Nephron (organoid): ENCODE data around the gene ACACB.

Experiments
- H3K27ac Mint-ChIP-seq, 3 experiments: 2 replicates each; pipeline ENCODE4 v1.8.0; 2020; ENCODE audit warnings: mixed read lengths in 3 of 3, mild to moderate bottlenecking in 2 of 3, moderate library complexity in 1 of 3
- H3K27me3 Mint-ChIP-seq: 2 replicates; pipeline ENCODE4 v1.8.0; 2021; ENCODE audit warnings: low read depth, mild to moderate bottlenecking, moderate library complexity, mixed read lengths
- H3K36me3 Mint-ChIP-seq: 2 replicates; pipeline ENCODE4 v1.8.0; 2020; ENCODE audit warnings: low read depth, mixed read lengths
- H3K4me1 Mint-ChIP-seq: 2 replicates; pipeline ENCODE4 v1.8.0; 2020; ENCODE audit warnings: mixed read lengths
- H3K4me3 Mint-ChIP-seq, 3 experiments: 2 replicates each; pipeline ENCODE4 v1.8.0; 2020; ENCODE audit warnings: mild to moderate bottlenecking in 3 of 3, mixed read lengths in 3 of 3, moderate library complexity in 2 of 3
- H3K9me3 Mint-ChIP-seq: 2 replicates; pipeline ENCODE4 v1.8.0; 2020; ENCODE audit warnings: mixed read lengths
- TF ChIP-seq, protein P1 (sequence below), 3 experiments: fragments of 200-600 bp; sonication (generic); IDR thresholded peaks; one replicate each; pipeline ENCODE4 v1.5.0; 2021; ENCODE audit warnings: antibody characterized with exemption in 3 of 3; ENCODE audit not compliant: unreplicated experiment in 3 of 3

The ACACB gene

DNA sequence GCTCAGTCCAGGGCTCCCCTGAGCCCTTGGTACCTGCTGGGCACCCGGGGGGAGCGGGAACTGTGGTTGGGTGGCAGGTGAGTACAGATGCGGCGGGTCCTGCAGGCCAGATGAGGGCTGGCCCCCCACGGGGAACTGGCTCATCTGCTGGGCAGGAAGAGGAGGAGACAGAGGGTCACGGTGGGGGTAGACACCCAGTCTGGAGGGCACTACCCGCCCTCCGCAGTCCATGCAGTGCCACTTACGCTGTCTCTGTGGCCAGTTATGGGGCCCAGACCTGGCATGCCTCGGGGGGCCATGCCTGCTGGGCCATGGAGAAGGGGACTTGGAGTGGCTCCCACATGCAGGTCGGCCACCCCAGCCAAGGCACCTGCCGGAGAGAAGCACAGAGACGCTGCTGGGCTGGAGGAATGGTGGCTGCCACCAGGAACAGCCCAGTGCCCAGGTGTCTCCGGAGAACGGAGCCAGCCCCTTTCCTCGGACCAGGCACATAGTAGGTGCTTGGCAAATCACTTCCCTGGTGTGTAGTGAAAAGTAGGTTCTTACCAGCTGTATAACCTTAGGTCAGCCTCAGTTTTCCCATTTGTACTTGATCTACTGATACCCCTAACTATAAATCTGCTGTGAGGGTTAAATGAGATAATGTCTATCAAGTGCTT lies 171.6 kb downstream of the ACACB start:
- no peak overlapping the region for H3K27ac Mint-ChIP-seq
- H3K36me3 Mint-ChIP-seq = no peaks in the 10 kb centered on the region
- H3K4me1 Mint-ChIP-seq = no peaks in the 10 kb centered on the region
- H3K4me3 Mint-ChIP-seq = no peak overlapping the region
- peaks cover 27% of the 10 kb centered on the region for H3K27me3 Mint-ChIP-seq
- H3K9me3 Mint-ChIP-seq = no peaks in the 10 kb centered on the region
- TF ChIP-seq, protein P1, sequence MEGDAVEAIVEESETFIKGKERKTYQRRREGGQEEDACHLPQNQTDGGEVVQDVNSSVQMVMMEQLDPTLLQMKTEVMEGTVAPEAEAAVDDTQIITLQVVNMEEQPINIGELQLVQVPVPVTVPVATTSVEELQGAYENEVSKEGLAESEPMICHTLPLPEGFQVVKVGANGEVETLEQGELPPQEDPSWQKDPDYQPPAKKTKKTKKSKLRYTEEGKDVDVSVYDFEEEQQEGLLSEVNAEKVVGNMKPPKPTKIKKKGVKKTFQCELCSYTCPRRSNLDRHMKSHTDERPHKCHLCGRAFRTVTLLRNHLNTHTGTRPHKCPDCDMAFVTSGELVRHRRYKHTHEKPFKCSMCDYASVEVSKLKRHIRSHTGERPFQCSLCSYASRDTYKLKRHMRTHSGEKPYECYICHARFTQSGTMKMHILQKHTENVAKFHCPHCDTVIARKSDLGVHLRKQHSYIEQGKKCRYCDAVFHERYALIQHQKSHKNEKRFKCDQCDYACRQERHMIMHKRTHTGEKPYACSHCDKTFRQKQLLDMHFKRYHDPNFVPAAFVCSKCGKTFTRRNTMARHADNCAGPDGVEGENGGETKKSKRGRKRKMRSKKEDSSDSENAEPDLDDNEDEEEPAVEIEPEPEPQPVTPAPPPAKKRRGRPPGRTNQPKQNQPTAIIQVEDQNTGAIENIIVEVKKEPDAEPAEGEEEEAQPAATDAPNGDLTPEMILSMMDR (IDR thresholded peaks at IDR 0.05; ENCODE audit: unreplicated experiment in 3 of 3) = no peak

DNA sequence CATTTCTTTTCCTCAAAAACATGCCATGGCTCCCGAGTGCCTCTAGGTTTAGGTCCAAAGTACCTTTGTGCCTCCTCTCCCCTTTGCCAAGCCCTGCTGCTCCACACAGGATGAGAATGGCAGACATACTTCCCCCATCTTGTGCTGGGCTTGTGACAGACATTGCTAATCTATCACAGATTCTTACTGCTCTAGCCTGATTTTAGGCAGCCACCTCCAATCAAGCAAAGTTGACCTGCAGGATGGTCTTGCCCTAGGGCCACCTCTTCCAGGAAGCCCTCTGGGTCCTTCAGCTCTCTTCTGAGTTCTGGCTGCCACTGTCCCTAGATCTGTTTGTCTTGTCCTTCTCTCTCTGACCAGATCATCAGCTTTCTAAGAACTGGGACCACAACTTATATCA lies 172.2 kb downstream of the ACACB start:
- H3K9me3 Mint-ChIP-seq = no peaks in the 10 kb centered on the region
- no peaks in the 10 kb centered on the region for H3K36me3 Mint-ChIP-seq
- no peak overlapping the region for H3K27ac Mint-ChIP-seq
- TF ChIP-seq, protein P1 (IDR thresholded peaks at IDR 0.05; ENCODE audit: unreplicated experiment in 3 of 3) = no peak
- H3K4me3 Mint-ChIP-seq = no peak overlapping the region
- H3K4me1 Mint-ChIP-seq = no peaks in the 10 kb centered on the region
- H3K27me3 Mint-ChIP-seq = peaks cover 30% of the 10 kb centered on the region

DNA sequence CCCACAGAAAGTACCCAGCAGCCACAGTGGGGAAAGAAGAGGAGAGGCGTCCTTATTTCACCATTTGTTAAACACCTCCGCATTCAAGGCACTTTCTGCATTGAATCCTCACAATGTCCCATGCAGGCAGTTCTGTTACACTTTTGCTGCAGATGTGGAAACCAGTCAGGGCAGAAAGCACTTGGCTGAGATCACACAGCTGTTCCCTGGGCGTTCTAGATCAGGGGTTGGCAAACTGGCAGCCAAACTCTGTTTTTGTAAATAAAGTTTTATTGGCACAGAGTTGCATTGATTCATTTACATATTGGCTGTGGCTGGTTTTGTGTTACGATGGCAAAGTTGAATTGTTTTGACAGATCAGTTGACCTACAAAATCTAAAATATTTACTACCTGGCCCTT lies 172.6 kb downstream of the ACACB start:
- H3K9me3 Mint-ChIP-seq = no peaks in the 10 kb centered on the region
- no peak overlapping the region for H3K27ac Mint-ChIP-seq
- no peak overlapping the region for H3K4me3 Mint-ChIP-seq
- H3K36me3 Mint-ChIP-seq = no peaks in the 10 kb centered on the region
- TF ChIP-seq, protein P1 (IDR thresholded peaks at IDR 0.05; ENCODE audit: unreplicated experiment in 3 of 3) = no peak
- peaks cover 33% of the 10 kb centered on the region for H3K27me3 Mint-ChIP-seq
- no peaks in the 10 kb centered on the region for H3K4me1 Mint-ChIP-seq

DNA sequence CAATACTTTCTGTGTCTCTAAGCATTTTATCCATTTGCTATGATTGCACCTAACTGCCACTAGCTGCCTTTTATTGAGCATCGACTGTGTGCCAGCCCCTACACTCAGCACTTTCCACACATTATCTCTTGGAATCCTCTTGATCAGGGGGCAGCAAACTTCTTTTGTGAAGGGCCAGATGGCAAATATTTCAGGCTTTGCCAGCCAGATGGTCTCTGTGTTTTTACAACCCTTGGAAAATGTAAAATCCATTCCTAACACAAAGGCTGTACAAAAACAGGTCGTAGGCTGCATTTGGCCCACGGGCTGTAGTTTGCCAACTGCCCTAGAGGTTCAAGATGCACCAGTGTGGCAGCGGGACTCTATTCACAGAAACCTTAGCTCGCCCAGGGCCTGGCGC lies 173.2 kb downstream of the ACACB start:
- H3K4me1 Mint-ChIP-seq = no peaks in the 10 kb centered on the region
- no peak overlapping the region for H3K27ac Mint-ChIP-seq
- H3K36me3 Mint-ChIP-seq = no peaks in the 10 kb centered on the region
- peaks cover 34% of the 10 kb centered on the region for H3K27me3 Mint-ChIP-seq
- H3K9me3 Mint-ChIP-seq = no peaks in the 10 kb centered on the region
- TF ChIP-seq, protein P1 (IDR thresholded peaks at IDR 0.05; ENCODE audit: unreplicated experiment in 3 of 3) = no peak
- no peak overlapping the region for H3K4me3 Mint-ChIP-seq

DNA sequence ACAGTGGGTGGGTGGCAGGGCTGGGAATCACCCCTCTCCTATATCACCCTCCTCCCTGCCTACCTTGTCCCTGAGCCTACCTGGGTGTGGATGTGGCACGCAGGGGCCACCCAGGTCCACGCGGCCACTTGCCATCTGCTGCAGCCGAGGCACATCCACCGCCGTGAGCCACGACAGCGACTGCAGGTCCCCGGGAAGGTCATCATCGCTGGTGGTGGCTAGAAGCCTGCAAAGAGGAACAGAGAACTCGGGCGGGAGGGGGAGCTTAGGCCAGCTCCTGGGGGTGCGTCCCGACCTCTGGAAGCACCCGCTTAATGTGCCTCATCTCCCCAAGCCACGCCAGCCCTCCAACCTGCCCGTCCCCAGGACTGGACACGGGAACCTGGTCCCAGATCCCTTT lies 173.7 kb downstream of the ACACB start:
- no peak overlapping the region for H3K4me3 Mint-ChIP-seq
- H3K9me3 Mint-ChIP-seq = no peaks in the 10 kb centered on the region
- H3K36me3 Mint-ChIP-seq = no peaks in the 10 kb centered on the region
- H3K27me3 Mint-ChIP-seq = peaks cover 35% of the 10 kb centered on the region
- TF ChIP-seq, protein P1 (IDR thresholded peaks at IDR 0.05; ENCODE audit: unreplicated experiment in 3 of 3) = no peak
- no peaks in the 10 kb centered on the region for H3K4me1 Mint-ChIP-seq
- H3K27ac Mint-ChIP-seq = no peak overlapping the region

DNA sequence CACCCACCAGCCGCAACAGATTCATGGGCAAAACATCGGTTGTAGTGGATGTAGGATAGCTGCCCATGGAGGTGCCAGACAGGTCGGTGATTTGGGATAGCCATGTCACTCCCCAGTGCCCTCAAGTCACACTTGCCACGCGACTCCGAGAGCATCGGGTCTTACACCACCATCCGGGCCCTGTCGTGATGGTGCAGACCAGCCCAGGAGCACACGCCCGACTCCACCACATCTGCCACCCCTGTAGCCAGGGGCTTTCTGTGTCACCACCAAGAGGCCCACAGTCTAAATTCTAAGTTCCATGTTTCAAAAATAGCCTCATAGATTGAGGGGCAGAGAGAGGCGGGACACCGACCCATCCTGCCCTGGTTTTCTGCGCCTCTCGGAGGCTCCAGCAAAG lies 174.7 kb downstream of the ACACB start:
- Mint-ChIP-seq H3K4me1 (no peaks in the 10 kb centered on the region), H3K27ac (no peak overlapping the region), H3K36me3 (no peaks in the 10 kb centered on the region), H3K27me3 (peaks cover 35% of the 10 kb centered on the region), H3K9me3 (no peaks in the 10 kb centered on the region), H3K4me3 (peak overlapping the region in 2 of 3 experiments; percentile 61 to 66)
- TF ChIP-seq, protein P1 (IDR thresholded peaks at IDR 0.05; ENCODE audit: unreplicated experiment in 3 of 3) = no peak
